ENCODE data around the gene LAIR2. TPM values are rescaled to one million over a fixed set of nuclear protein-coding genes. Genes with fewer than 3 reads are reported as not detected.

Gene LAIR2
- polyA plus RNA-seq, 3 donors: 0.38 TPM; not detected in 2

DNA sequence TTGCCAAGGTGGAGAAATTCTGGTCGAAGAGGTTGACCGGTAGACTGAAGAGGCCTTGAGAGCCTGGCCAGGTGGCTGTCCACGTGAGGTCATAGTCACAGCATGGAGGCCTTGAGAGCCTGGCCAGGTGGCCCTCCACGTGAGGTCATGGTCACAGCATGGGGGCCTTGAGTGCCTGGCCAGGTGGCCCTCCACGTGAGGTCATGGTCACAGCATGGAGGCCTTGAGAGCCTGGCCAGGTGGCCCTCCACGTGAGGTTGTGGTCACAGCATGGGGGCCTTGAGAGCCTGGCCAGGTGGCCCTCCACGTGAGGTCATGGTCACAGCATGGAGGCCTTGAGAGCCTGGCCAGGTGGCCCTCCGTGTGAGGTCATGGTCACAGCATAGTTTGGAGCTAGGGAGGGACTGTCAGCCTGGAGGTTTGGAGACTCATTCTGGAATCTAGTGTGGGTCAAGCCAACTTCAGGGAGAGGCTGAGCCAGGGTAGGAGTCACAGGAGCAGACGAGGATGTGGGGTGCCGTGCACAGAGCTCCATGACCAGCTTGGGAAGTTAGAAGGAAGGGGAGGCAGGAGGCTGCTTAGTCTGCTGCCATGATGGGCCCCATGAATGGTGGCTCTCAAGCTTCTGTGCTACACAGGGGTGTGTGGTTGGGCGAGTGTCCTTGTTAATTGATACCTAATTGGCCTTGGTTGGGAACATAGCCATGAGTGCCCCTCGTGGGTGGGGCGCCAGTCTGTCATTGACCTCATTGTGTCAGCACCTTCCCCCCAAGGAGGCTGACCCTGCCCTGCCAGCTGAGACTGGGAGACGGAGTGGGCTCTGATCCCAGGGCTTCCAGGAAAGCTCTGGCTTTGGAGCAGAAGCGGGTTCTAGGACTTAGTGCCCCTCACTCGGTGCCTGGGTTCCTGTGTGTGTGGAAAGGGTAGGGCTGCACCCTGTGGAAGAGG, 43.1 kb upstream of the LAIR2 start:
- H3K27ac ChIP-seq (ENCODE audit: low read depth in 1 of 2, low read length in 2 of 2): peak overlapping the region in 1 of 2 donors; percentile 1
- Mint-ChIP-seq H3K36me3 (peaks cover 62 to 70% of the 10 kb centered on the region in 2 donors), H3K4me3 (no peak overlapping the region), H3K27ac (peak overlapping the region in 6 of 7 donors; percentile 1 to 80 (median 50)), H3K4me1 (peaks cover 30% of the 10 kb centered on the region), H3K27me3 (ENCODE audit: low read depth in 3 of 3) (peaks cover 0 to 7% (median under 1%) of the 10 kb centered on the region in 3 donors), H3K9me3 (peaks cover 0 to 8% (median 4%) of the 10 kb centered on the region in 7 donors)
- intact Hi-C loops (cut with micrococcal nuclease): no loop called here
- TF ChIP-seq, protein P1, sequence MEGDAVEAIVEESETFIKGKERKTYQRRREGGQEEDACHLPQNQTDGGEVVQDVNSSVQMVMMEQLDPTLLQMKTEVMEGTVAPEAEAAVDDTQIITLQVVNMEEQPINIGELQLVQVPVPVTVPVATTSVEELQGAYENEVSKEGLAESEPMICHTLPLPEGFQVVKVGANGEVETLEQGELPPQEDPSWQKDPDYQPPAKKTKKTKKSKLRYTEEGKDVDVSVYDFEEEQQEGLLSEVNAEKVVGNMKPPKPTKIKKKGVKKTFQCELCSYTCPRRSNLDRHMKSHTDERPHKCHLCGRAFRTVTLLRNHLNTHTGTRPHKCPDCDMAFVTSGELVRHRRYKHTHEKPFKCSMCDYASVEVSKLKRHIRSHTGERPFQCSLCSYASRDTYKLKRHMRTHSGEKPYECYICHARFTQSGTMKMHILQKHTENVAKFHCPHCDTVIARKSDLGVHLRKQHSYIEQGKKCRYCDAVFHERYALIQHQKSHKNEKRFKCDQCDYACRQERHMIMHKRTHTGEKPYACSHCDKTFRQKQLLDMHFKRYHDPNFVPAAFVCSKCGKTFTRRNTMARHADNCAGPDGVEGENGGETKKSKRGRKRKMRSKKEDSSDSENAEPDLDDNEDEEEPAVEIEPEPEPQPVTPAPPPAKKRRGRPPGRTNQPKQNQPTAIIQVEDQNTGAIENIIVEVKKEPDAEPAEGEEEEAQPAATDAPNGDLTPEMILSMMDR (IDR thresholded peaks at IDR 0.05): no peak
- 81% methylated on average over 13 of the region's 16 CpGs for WGBS (ENCODE audit: insufficient coverage)
- H2AFZ ChIP-seq (ENCODE audit: insufficient read depth, low read depth, low read length, poor library complexity, severe bottlenecking): no peak overlapping the region
- H3K79me2 ChIP-seq (ENCODE audit: insufficient read depth, low read length): peaks cover 51% of the 10 kb centered on the region
- H3K9ac ChIP-seq (ENCODE audit: insufficient read depth, low read length, poor library complexity, severe bottlenecking): no peak overlapping the region
- H3K36me3 ChIP-seq (replicated peaks in 1 of 2; ENCODE audit: control insufficient read depth in 1 of 2, insufficient read depth in 2 of 2, low read length in 2 of 2): peaks cover 76% of the 10 kb centered on the region in 2 donors
- no peak overlapping the region for H3K4me2 ChIP-seq (replicated peaks; ENCODE audit: extremely low read depth, low read length, poor library complexity, severe bottlenecking)
- no peaks in the 10 kb centered on the region for H3K27me3 ChIP-seq (ENCODE audit: control insufficient read depth in 2 of 2, insufficient read depth in 2 of 2, low read length in 2 of 2)
- DNase-seq: no peak
- H3K4me1 ChIP-seq (ENCODE audit: control insufficient read depth in 1 of 2, insufficient read depth in 2 of 2, low read length in 2 of 2): peaks cover 30 to 36% of the 10 kb centered on the region in 2 donors
- H3K9me3 ChIP-seq (replicated peaks in 1 of 2; ENCODE audit: control insufficient read depth in 1 of 2, insufficient read depth in 1 of 2, low read length in 2 of 2): peaks cover 0 to 3% of the 10 kb centered on the region in 2 donors
- peaks cover 83% of the 10 kb centered on the region for H4K20me1 ChIP-seq (ENCODE audit: insufficient read depth, low read length)
- no peak overlapping the region for H3K4me3 ChIP-seq (replicated peaks in 1 of 3; ENCODE audit: low read depth in 2 of 3, low read length in 3 of 3)

DNA sequence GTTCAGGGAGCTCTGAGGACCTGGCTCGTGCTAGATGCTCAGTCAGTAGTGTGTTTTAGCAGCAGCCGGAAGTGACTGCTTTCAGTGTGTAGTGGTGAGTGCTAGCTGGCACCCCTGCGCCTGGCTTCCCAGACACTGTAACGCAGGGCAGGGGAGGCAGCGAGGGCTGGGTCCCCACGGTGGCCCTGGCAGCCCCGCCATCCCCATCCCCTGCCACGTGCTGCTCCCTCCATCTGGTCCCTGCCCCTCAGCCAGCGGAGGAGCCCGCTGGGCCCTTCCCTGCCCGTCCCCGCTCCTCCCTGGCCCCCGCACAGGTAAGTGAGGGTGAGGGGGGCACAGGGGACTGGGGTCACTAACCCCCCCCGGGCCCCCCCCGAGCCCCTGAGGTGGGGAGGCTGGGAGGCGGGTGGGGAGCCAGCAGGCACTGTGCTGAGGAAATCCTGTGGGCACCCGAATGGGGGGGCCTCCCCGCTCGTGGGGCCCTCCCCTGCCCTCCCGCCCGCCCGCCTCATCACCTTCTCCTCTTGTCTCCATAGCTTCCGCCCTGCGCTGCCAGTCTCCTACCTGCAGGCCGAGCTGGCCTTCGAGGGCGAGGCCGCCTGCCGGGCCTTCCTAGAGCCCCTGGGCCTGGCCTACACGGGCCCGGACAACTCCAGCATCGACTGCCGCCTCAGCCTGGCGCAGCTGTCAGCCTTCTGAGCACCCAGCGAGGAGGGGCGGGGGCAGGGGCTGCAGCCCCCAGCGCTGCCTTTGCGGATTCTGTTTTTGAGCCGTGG, 42.2 kb upstream of the LAIR2 start:
- DNase-seq: no peak
- TF ChIP-seq, protein P1 (IDR thresholded peaks at IDR 0.05): no peak
- no peak overlapping the region for H3K27ac ChIP-seq (ENCODE audit: low read depth in 1 of 2, low read length in 2 of 2)
- H3K27me3 Mint-ChIP-seq (ENCODE audit: low read depth in 3 of 3): peaks cover under 1 to 7% (median 5%) of the 10 kb centered on the region in 3 donors
- H3K4me1 ChIP-seq (ENCODE audit: control insufficient read depth in 1 of 2, insufficient read depth in 2 of 2, low read length in 2 of 2): peaks cover 33 to 42% of the 10 kb centered on the region in 2 donors
- H3K36me3 ChIP-seq (replicated peaks in 1 of 2; ENCODE audit: control insufficient read depth in 1 of 2, insufficient read depth in 2 of 2, low read length in 2 of 2): peaks cover 67 to 68% of the 10 kb centered on the region in 2 donors
- no peak overlapping the region for H3K4me3 Mint-ChIP-seq
- H3K27ac Mint-ChIP-seq: peak overlapping the region in 1 of 7 donors; percentile 55
- no peak overlapping the region for H3K4me3 ChIP-seq (replicated peaks in 1 of 3; ENCODE audit: low read depth in 2 of 3, low read length in 3 of 3)
- peaks cover 75% of the 10 kb centered on the region for H4K20me1 ChIP-seq (ENCODE audit: insufficient read depth, low read length)
- intact Hi-C loops (cut with micrococcal nuclease): no loop called here
- H3K9ac ChIP-seq (ENCODE audit: insufficient read depth, low read length, poor library complexity, severe bottlenecking): no peak overlapping the region
- peaks cover 0 to under 1% of the 10 kb centered on the region in 2 donors for H3K27me3 ChIP-seq (ENCODE audit: control insufficient read depth in 2 of 2, insufficient read depth in 2 of 2, low read length in 2 of 2)
- 81% methylated on average over 19 of the region's 39 CpGs for WGBS (ENCODE audit: insufficient coverage)
- peaks cover 0 to 3% of the 10 kb centered on the region in 2 donors for H3K9me3 ChIP-seq (replicated peaks in 1 of 2; ENCODE audit: control insufficient read depth in 1 of 2, insufficient read depth in 1 of 2, low read length in 2 of 2)
- H3K4me2 ChIP-seq (replicated peaks; ENCODE audit: extremely low read depth, low read length, poor library complexity, severe bottlenecking): no peak overlapping the region
- peaks cover 32% of the 10 kb centered on the region for H3K4me1 Mint-ChIP-seq
- H3K79me2 ChIP-seq (ENCODE audit: insufficient read depth, low read length): peaks cover 48% of the 10 kb centered on the region
- H3K36me3 Mint-ChIP-seq: peaks cover 53 to 62% of the 10 kb centered on the region in 2 donors
- H3K9me3 Mint-ChIP-seq: peaks cover 0 to 9% (median 5%) of the 10 kb centered on the region in 7 donors
- no peak overlapping the region for H2AFZ ChIP-seq (ENCODE audit: insufficient read depth, low read depth, low read length, poor library complexity, severe bottlenecking)
